ENCODE results near the gene TRIM66. TPM values are rescaled to one million over a fixed set of nuclear protein-coding genes. Genes with fewer than 3 reads are reported as not detected.

Gene TRIM66
- total RNA-seq, 1 donor from 2014 or later = 7.3 TPM

DNA sequence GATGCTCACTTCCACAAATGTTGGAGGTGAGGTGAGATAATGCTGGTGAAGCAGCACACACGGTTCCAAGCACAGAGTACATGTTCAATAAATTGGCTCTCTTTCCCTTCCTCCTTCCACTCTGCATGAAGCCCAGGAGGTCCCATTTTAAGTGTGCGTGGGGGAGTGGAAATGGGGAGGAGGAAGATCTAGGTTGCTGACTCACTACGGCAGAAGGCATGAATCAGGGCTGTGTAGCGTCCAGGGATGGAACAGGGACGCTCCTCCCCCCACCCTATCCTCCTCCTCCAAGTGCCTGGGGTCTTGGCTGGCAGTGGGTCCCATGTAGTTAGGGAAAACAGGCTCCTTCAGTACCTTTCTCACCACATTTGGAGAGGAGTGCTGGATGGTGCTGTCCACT, 44.2 kb downstream of the TRIM66 start:
- no peaks in the 10 kb centered on the region for H3K9me3 ChIP-seq (ENCODE audit: insufficient read depth, low read depth, low read length)
- H4K20me1 ChIP-seq (ENCODE audit: insufficient read depth, low read length) = no peaks in the 10 kb centered on the region
- TF ChIP-seq EZH2 (IDR thresholded peaks at IDR 0.05; ENCODE audit: insufficient read depth, low read length) = no peak
- TF ChIP-seq, protein P1, sequence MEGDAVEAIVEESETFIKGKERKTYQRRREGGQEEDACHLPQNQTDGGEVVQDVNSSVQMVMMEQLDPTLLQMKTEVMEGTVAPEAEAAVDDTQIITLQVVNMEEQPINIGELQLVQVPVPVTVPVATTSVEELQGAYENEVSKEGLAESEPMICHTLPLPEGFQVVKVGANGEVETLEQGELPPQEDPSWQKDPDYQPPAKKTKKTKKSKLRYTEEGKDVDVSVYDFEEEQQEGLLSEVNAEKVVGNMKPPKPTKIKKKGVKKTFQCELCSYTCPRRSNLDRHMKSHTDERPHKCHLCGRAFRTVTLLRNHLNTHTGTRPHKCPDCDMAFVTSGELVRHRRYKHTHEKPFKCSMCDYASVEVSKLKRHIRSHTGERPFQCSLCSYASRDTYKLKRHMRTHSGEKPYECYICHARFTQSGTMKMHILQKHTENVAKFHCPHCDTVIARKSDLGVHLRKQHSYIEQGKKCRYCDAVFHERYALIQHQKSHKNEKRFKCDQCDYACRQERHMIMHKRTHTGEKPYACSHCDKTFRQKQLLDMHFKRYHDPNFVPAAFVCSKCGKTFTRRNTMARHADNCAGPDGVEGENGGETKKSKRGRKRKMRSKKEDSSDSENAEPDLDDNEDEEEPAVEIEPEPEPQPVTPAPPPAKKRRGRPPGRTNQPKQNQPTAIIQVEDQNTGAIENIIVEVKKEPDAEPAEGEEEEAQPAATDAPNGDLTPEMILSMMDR (IDR thresholded peaks at IDR 0.05; ENCODE audit: insufficient read depth, low read depth, low read length) = no peak
- FAIRE-seq (no peak), DNase-seq (ENCODE audit: low read depth) (peak; percentile 47)
- H2AFZ ChIP-seq (ENCODE audit: low read depth, low read length) = peak overlapping the region; percentile 58
- Mint-ChIP-seq H3K4me1 (ENCODE audit: low read depth, unreplicated experiment) (peaks cover 9% of the 10 kb centered on the region), H3K27me3 (ENCODE audit: low read depth, unreplicated experiment) (peaks cover 3% of the 10 kb centered on the region), H3K27ac (ENCODE audit: unreplicated experiment) (no peak overlapping the region), H3K4me3 (ENCODE audit: unreplicated experiment) (no peak overlapping the region), H3K9me3 (ENCODE audit: unreplicated experiment) (peaks cover 4% of the 10 kb centered on the region), H3K36me3 (ENCODE audit: low read depth, unreplicated experiment) (peaks cover 41% of the 10 kb centered on the region)
- H3K4me2 ChIP-seq (ENCODE audit: low read length) = peak overlapping the region; percentile 28
- H3K27me3 ChIP-seq (ENCODE audit: insufficient read depth, low read length) = no peaks in the 10 kb centered on the region
- H3K27ac ChIP-seq (ENCODE audit: low read depth, low read length) = peak overlapping the region; percentile 7
- peaks cover 5% of the 10 kb centered on the region for H3K36me3 ChIP-seq (ENCODE audit: insufficient read depth, low read length)
- no peaks in the 10 kb centered on the region for H3K79me2 ChIP-seq (ENCODE audit: insufficient read depth, low read length)
- H3K4me1 ChIP-seq (ENCODE audit: insufficient read depth, low read length) = peaks cover 6% of the 10 kb centered on the region
- no peak overlapping the region for H3K9ac ChIP-seq (ENCODE audit: low read length)
- H3K4me3 ChIP-seq (ENCODE audit: insufficient read depth, low read depth, low read length) = no peak overlapping the region

DNA sequence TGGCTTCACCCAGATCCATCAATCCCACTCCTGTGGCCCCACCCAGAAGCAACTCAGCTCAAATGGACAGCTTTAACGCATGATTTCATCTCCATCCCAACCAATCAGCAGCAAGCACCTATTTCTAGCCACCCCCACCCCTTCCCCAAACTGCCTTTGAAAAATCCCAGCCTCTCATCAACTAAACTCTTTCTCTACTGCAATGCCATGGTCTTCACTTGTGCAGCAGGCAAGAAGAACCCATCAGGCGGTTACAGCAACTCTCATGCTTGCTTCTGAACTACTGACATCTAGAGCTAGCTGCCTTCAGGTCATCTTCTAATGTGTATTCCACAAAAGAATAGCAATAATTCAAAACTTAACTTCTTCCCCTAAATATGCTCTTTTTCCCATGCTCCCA, 46.3 kb downstream of the TRIM66 start:
- TF ChIP-seq, protein P1 (IDR thresholded peaks at IDR 0.05; ENCODE audit: insufficient read depth, low read depth, low read length) = no peak
- no peak for TF ChIP-seq EZH2 (IDR thresholded peaks at IDR 0.05; ENCODE audit: insufficient read depth, low read length)
- H3K79me2 ChIP-seq (ENCODE audit: insufficient read depth, low read length) = no peaks in the 10 kb centered on the region
- FAIRE-seq (no peak), DNase-seq (ENCODE audit: low read depth) (no peak)
- no peaks in the 10 kb centered on the region for H3K27me3 ChIP-seq (ENCODE audit: insufficient read depth, low read length)
- H2AFZ ChIP-seq (ENCODE audit: low read depth, low read length) = no peak overlapping the region
- H3K9me3 ChIP-seq (ENCODE audit: insufficient read depth, low read depth, low read length) = no peaks in the 10 kb centered on the region
- no peaks in the 10 kb centered on the region for H4K20me1 ChIP-seq (ENCODE audit: insufficient read depth, low read length)
- Mint-ChIP-seq H3K9me3 (ENCODE audit: unreplicated experiment) (peaks cover 4% of the 10 kb centered on the region), H3K4me3 (ENCODE audit: unreplicated experiment) (no peak overlapping the region), H3K36me3 (ENCODE audit: low read depth, unreplicated experiment) (peaks cover 36% of the 10 kb centered on the region), H3K27me3 (ENCODE audit: low read depth, unreplicated experiment) (peaks cover 3% of the 10 kb centered on the region), H3K4me1 (ENCODE audit: low read depth, unreplicated experiment) (peaks cover 14% of the 10 kb centered on the region), H3K27ac (ENCODE audit: unreplicated experiment) (peak overlapping the region; percentile 6)
- peaks cover 11% of the 10 kb centered on the region for H3K4me1 ChIP-seq (ENCODE audit: insufficient read depth, low read length)
- H3K4me3 ChIP-seq (ENCODE audit: insufficient read depth, low read depth, low read length) = no peak overlapping the region
- peaks cover 2% of the 10 kb centered on the region for H3K36me3 ChIP-seq (ENCODE audit: insufficient read depth, low read length)
- H3K4me2 ChIP-seq (ENCODE audit: low read length) = no peak overlapping the region
- H3K27ac ChIP-seq (ENCODE audit: low read depth, low read length) = no peak overlapping the region
- no peak overlapping the region for H3K9ac ChIP-seq (ENCODE audit: low read length)

DNA sequence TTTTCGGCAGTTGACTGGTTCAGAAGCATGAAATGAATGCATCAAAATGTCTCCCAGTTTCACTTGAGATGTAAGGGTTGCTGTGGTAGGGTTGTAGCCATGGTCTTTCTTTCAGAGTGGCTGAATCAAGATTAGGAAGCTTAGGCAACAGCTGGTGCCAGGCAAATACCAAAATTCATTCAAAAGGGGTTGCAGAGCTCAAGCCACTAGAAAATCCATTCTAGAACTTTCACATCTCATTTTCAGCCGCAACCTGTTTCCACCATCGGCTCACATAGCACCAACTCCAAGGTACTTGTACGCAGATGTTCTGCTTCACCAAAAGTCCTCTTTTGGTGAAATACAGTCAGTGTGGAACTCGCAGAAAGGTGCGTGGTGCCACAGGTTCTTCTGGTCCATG, 48.0 kb downstream of the TRIM66 start:
- H3K27me3 ChIP-seq (ENCODE audit: insufficient read depth, low read length) = no peaks in the 10 kb centered on the region
- Mint-ChIP-seq H3K36me3 (ENCODE audit: low read depth, unreplicated experiment) (peaks cover 34% of the 10 kb centered on the region), H3K4me3 (ENCODE audit: unreplicated experiment) (no peak overlapping the region), H3K4me1 (ENCODE audit: low read depth, unreplicated experiment) (peaks cover 24% of the 10 kb centered on the region), H3K9me3 (ENCODE audit: unreplicated experiment) (peaks cover 4% of the 10 kb centered on the region), H3K27me3 (ENCODE audit: low read depth, unreplicated experiment) (peaks cover 3% of the 10 kb centered on the region), H3K27ac (ENCODE audit: unreplicated experiment) (no peak overlapping the region)
- no peak overlapping the region for H3K27ac ChIP-seq (ENCODE audit: low read depth, low read length)
- H3K9me3 ChIP-seq (ENCODE audit: insufficient read depth, low read depth, low read length) = no peaks in the 10 kb centered on the region
- no peak overlapping the region for H3K9ac ChIP-seq (ENCODE audit: low read length)
- peaks cover 12% of the 10 kb centered on the region for H3K4me1 ChIP-seq (ENCODE audit: insufficient read depth, low read length)
- DNase-seq (ENCODE audit: low read depth) (no peak), FAIRE-seq (no peak)
- H3K79me2 ChIP-seq (ENCODE audit: insufficient read depth, low read length) = no peaks in the 10 kb centered on the region
- no peak overlapping the region for H3K4me2 ChIP-seq (ENCODE audit: low read length)
- H4K20me1 ChIP-seq (ENCODE audit: insufficient read depth, low read length) = no peaks in the 10 kb centered on the region
- H2AFZ ChIP-seq (ENCODE audit: low read depth, low read length) = no peak overlapping the region
- peaks cover 2% of the 10 kb centered on the region for H3K36me3 ChIP-seq (ENCODE audit: insufficient read depth, low read length)
- H3K4me3 ChIP-seq (ENCODE audit: insufficient read depth, low read depth, low read length) = no peak overlapping the region
- TF ChIP-seq EZH2 (IDR thresholded peaks at IDR 0.05; ENCODE audit: insufficient read depth, low read length) = no peak
- TF ChIP-seq, protein P1 (IDR thresholded peaks at IDR 0.05; ENCODE audit: insufficient read depth, low read depth, low read length) = no peak

All from astrocyte (in vitro differentiated cells and primary cell).